HG02759 (cell line): ENCODE results near the gene VCL.

Experiments
- ATAC-seq: cut with Tn5 transposase; IDR thresholded peaks from one replicate; pipeline ENCODE4 v1.9.1; 2021; ENCODE audit warnings: mild to moderate bottlenecking, moderate library complexity; ENCODE audit not compliant: unreplicated experiment

Gene VCL

DNA sequence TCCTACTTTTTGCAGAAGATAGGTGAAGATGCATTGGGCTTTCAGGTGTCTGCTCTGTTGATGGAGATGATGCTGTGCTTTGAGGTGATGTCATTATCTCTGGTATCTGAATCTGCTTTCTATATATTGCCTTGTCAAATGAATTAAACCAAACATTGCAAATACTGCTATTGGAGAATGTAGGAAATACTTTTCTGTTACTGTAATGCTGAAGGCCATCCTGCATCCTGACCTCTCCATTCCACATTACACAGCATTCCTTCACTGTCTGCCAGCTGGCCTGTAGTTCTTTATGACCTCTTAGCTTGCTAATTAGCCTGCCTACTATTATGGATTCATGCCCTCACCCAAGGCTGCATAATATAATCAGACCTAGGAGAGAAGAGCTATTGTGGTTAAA, 73.2 kb downstream of the VCL start:
- no peak for ATAC-seq

DNA sequence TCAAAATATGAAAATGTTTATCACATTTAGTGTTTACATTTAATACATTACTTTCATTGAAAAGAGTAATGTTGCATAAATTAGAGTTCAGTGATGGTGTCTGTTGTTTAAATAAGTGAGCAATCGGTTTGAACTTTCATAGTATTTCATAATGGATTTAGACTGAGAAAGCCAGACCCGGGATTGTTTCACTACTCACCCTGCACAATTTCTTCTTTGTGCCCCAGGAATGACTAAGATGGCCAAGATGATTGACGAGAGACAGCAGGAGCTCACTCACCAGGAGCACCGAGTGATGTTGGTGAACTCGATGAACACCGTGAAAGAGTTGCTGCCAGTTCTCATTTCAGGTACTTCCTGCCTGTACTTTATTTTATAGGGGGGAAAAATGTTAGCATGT, 74.6 kb downstream of the VCL start:
- ATAC-seq = no peak

DNA sequence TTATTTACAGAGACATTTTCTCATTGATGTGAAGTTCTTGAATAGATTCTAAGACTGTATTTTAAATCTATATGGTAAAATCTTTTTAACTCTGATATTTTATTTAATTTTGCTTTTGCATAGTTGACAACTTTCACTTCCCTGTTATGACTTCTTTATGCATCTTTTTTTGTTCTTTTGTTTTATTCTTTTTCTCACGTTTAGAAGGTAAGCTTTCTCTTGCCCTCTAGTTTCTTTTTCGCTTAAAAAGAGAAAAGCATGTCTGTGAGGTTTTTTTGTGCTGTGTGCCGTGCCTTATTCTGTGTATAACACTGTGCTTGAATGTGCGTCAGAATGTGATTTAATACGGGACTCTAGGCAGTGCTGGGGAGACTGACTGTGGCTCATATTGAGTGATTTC, 78.0 kb downstream of the VCL start:
- no peak for ATAC-seq

DNA sequence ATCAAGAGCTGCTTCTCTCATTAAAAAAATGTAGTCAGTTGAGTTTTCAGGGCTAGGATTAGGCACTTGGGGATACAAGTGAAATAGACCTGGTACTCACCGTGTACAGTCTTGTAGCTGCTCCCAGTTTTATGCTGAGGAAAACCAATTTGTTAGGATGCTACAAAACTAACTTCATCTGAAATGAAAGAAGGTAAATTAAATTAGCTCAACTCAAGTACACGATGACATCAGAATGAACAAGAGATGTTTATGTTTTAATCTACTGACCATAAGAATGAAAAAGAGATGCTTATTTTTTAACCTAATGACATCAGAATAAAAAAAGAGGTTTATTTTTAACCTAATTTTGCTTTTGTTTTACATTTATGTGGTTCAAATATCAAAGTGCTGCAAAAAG, 79.0 kb downstream of the VCL start:
- no peak for ATAC-seq

DNA sequence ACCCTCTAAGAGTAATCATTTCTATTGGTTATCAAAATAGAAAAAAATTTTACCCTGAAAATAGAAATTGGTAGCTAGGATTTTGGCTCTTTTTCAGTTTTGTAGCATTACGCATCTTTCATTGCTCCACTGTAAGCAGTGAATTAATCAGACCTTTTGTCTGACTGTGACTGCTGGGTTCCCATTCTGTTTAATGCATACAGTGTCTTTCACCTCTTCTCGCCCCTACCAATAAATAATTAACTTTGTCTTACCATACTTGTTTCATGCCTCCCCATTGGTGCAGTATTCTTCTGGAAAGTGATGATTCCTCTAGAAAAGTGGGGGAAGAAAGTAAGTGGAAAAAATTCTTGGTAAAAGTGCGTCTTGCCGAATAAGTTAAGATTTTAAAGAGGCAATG, 79.5 kb downstream of the VCL start:
- no peak for ATAC-seq

DNA sequence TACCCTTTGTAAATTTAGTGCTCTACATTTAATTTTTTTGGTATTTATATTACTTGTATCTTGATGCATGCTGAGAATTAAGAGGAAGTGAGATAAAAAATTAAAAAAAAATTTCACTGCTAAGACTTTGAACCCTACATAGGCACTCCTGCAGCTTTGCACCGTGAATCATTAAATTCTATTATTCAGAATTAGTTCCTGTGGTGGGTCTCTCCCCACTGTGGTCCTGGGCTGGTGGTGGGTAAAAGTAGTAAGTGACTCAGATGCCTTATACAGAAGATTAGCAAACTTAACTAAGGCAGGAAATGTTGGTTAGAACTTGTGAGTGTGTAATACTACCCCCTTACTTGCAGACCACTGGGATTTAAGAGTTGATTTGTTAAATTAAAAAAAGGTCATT, 80.1 kb downstream of the VCL start:
- ATAC-seq = peak; percentile 42

DNA sequence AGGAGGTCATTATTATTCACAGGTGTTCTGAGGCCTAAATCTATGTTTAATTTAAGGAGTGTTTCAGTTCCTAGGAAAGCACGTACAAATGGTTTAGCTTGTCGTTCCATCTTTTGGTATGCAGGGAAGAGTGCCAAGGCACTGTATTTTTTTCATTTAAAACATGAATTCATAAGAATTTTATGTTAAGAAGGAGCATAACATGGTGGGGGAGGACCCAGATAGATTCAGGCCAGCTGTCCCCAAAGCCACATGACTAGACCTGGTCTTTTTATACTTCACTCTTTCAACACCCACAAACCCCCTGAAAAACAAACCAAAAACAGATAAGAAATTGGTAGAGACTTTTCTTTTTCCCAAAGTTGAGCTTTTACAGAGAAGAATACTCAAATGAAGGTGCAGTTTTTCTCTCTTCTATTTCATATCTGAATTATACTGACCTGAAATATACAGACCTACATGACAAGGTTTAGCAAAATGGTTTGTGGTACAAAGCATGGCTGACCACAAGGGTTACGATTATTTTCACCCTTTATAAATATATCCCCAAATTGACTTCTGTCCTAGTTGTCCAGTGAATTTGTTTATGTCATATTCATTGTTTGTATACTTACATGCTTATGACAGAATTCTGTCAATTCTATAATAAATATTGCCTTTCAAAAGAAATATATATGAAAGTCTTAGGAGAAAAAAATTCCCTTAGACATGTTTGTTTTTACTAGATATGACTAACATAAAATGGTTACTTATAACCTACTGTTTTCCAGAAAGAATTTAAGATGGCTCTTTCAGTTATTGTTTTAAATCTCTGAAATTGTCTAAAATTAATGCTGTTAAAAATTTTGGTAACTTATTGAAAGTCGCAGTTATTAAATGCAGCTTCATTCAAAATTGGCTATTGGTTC, 81.4 kb downstream of the VCL start:
- ATAC-seq = no peak

DNA sequence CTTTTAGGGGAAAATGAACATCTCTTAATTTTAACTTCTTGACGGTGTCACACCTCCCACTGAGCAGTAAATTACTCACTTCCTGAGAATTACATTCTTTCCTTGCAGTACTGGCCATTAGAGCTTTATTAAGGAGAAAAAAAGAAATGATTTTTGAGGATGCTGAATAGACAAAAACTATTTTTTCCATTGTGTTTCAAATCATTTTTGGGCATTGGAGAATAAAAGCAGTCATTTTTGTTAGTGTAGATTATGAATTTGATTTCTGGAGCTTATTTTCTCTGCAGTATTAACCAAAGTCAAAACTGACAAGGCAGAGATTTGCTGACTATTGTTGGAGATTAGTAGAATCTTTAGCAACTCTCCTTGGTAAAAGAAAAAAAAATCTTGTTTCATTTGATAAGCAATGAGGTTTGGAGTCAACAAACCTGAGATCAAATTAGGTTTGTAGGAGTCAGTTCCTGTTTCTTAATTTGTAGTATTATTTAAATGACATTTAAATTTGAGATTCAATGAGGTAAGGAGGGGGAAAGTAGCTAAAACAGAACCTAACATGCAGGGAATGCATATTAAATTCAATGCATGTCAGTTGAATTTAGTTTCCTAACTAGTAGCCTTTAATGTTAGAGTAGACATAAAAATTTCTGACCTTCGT, 82.1 kb downstream of the VCL start:
- no peak for ATAC-seq

DNA sequence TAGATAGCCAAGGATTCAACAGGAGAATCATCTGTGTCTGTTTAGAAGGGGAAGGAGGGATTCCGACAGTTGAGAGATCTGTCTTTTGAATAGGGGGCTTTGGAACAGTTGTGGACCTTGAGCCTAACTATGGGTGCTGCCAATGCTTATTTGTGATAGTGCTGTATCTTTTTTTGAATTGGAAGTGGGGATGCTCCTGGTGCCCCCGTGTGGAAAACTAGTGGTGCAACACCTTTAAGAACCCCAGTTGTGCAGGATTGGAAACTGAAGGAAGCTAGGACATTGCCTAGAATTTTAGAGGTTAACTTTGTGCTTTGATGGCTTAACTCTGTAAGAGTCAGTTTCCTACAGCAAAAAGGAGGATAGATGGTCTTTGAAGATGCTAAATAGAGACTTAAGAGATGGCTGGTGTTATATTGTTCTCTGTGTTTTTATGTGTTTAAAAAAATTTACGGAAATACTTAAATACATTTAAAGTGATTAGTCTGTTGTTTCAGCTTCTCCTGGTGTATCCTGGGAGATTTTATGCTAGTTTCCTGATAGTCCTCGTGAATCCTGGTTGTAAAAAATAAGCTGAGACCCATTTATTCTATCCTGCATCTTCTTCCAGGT, 83.4 kb downstream of the VCL start:
- no peak for ATAC-seq

DNA sequence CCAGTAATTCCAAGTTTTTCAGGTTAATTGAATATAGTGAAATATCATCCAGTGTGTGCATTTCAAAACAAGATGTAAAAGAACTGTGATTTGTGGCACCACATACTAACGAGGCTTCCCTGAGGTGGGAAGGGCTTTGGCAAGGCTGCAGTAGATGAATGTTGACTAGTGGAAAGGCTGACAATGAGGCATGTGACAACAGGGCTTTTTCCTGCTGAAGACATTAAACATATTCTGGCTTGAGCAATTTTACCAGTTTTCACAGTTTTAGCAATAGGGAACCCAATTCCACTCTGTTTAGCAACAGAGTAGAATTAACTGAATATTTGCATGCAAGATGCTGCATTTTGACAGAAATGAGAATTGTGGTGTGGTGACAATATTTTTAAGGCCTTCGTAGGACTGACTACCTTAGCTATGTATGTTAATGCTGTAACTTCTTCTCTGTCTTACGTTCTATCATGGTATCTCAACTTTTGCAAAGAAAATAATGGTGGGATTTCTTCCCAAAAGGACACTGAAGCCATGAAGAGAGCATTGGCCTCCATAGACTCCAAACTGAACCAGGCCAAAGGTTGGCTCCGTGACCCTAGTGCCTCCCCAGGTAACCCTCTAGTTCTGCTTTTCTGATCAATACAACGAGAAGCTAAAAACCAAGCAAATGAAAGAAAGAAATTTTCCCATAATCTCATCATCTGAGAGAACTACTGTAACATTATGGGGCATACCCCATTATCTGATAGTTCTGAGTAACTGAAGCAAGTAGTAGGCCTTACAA, 84.2 kb downstream of the VCL start:
- no peak for ATAC-seq

DNA sequence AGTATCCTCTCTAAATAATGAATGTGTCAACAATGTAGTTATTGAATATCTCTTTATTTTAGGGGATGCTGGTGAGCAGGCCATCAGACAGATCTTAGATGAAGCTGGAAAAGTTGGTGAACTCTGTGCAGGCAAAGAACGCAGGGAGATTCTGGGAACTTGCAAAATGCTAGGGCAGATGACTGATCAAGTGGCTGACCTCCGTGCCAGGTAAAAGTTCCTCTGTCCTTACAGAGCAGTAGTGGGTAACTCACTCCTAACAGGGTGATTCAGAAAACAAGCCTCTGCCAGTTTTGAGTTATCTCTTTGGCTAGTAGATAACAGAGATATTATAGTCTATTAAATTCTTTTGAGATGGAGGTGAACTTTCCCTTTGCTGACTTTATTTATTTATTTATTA, 85.4 kb downstream of the VCL start:
- ATAC-seq = no peak

DNA sequence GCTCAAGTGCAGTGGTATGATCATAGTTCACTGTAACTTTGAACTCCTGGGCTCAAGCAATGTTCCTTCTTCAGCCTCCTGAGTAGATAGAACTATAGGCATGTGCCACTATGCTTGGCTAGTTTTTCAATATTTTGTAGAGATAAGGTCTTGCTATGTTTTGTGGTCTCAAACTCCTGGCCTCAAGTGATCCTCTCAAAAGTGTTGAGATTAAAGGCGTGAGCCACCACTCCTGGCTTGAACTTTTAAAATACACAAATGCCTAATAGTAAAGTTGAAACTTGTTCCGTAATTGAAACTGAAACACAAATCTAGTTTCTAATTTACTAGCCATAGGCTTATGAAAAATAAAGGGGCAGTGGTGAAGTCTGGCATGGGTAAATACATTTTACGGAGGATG, 87.0 kb downstream of the VCL start:
- peak; percentile 72 for ATAC-seq

DNA sequence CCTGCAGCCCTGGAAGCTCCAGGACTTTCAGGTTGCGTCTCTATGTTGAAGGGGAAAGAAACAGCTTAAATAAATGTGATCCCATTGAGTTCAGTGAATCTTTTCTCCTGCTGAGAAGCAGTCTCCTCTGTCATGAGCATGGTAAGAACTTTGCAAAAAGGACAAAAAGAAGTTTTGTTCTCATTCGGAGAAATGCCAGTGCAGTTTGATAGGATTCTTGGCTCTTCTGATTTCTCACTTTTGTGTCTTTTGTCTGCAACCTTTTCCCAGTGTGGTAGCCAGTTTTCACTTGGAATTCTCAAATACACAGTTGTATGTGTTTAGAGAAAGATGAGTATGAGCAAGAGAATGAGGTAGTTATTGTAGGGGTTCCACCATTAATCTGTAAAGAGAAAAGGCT, 88.4 kb downstream of the VCL start:
- no peak for ATAC-seq

DNA sequence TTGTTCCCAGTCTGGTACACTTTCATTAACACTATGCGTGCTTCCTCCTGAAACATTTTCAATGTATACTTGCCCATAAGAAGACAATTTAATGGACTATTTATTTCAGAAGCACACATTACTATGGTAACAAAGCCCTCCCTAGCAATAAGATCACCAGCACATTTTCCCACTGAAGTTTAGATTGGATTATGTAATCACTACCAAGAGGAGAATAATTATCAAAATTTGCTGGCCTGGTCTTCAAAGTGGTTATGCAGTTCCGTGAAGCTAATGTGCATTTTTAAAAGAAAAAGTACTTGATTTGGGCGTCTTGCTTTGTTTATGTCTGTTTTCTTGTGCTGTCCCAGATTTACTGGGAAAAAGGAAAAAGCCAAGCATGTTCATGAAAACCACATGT, 90.8 kb downstream of the VCL start:
- ATAC-seq = no peak

DNA sequence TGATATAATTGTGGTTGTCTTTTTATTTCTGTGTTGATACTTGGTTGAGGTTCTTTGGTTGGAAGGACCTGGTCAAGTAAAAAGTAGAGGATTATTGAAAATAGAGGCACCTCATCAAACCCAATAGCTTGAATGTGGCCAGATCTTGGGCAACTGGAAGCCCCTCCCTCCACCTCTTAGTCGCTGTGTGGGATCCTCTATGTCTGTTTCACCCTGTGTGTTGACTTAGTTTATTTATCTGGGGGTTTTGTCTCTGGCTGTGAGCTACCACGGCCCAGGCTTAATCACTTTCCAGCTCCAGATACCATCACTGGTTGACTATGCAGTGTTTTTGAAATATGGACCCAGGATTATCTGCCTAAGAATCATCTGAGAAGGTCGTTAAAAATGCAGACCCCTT, 94.5 kb downstream of the VCL start:
- no peak for ATAC-seq

DNA sequence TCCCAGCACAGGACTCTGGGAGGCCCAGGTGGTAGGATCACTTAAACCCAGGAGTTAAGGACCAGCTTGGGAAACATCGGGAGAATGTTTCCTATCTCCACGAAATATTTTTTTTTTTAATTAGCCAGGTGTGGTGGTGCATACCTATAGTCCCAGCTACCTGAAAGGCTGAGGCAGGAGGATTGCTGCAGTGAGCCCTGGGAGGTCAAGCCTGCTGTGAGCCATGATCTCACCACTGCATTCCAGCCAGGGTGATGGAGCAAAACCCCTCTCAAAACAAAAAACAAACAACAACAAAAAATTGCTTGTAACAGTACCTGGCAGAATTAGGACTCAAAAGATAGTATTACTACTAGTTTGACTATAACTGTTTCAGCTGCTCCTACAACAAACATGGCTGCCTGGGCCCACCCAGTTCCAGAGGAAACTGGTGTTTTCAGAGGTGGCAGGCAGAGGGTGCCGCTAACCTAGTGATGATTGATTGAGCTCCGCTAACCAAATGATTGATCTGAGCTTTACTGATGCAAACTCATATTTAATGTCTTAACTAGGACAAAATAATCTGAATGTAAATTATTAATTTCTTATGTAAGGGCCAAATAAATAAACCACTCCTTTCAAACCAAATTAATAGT, 95.7 kb downstream of the VCL start:
- no peak for ATAC-seq

DNA sequence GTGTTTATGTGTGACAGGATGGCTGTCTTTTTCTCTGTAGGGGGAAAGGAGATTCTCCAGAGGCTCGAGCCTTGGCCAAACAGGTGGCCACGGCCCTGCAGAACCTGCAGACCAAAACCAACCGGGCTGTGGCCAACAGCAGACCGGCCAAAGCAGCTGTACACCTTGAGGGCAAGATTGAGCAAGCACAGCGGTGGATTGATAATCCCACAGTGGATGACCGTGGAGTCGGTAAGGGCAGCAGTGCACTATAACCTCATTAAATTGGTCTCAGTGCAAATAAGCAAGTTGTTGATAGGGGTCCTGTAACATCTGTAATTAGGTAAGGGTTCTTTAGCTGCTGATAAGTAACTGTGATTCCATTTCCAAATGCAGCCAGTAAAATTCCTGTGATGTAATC, 96.3 kb downstream of the VCL start:
- ATAC-seq = no peak

DNA sequence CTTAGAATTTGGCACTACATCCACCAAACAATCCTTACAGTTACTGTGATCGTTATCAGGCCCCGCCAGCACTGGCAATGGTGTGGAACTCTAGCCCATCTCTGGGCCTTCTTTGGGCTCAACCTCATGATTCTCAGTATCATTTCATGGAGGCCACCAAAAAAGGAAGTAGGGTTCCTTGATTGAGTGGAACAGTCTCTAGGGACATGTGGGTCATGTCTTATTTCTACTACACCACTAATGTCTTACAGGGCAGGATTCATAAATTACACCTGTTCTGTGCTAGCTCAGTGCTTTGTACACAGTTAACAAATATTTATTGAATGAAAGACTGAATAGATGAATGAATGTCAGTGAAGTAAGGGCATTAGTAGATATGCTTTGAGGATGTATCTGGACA, 98.9 kb downstream of the VCL start:
- peak; percentile 86 for ATAC-seq

DNA sequence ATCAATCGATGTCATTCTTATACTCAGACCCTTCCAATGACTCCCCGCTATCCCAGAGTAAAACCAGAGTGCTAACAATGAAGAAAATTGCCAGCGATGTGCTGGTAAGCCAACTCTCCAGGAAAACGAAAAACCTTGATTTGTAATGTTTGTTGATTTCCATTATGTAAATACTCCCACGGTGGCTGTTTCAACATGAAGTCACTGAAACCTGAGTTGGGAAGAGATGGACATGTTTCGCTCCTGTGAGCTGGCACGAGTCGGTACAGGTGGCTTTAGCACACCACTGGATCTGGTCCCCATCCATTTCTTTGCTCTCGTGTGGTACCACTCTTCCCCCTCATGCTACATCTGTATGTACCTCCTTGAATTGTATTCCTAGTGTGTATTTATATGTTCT, 99.9 kb downstream of the VCL start:
- no peak for ATAC-seq

DNA sequence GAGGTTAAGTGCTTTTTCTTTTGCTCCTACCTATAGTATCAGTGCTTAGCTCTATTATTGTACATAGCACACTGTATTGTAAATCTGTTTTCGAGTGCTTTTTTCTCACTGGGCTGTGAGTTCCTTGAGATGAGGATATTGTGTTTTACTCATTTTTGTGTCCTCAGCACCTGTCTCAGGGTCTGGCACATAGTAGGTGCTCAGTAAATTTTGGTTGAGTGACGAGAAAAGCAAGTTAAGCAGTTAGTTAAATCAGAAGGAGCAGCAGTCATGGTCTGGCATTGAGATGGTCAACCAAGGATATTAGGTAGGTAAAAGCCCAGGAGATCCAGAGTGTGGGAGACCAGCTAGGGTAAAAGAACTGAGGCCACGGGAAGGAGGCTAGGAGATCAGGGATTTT, 101.5 kb downstream of the VCL start:
- ATAC-seq = no peak

DNA sequence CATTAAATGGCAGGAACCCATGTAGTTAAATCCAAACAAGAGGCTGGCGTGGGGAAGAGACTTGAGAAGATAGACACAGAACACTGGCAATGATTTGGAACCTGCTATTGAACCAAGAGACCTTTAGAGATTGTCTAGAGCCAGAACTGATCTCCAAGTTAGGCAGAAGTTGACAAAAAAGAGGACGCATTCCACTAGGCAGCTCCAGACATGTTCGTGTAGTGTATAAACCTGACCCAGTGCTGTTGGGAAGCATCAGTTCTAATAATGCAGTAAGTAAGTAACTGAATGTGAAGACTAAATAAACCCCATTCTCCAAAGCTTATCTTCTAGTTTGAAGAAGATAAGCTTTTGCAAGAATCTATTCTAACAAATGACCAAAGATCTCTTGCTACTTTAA, 101.9 kb downstream of the VCL start:
- ATAC-seq = no peak
